Keratinocyte (primary cell): ENCODE results near the gene ARID1B. TPM values are rescaled to one million over a fixed set of nuclear protein-coding genes. Genes with fewer than 3 reads are reported as not detected.
"Not testable (repeated sequence)": the region's sequence is repeated elsewhere in the genome, so short reads cannot be mapped to it uniquely, and the experiment has no call there.

Experiments
- DNase-seq: peaks from one replicate; pipeline ENCODE4 v3.0.0-alpha.2; 2011; ENCODE audit warnings: low read depth, missing footprints, low spot score
- FAIRE-seq: peaks from 2 replicates; lab custom pipeline; 2011; peaks lifted over from hg19 to GRCh38; lab: Jason Lieb, UNC
- H2AFZ ChIP-seq: 2 replicates; pipeline ENCODE4 v1.6.0; 2012; ENCODE audit warnings: low read length, control low read depth, inconsistent platforms; ENCODE audit not compliant: control insufficient read depth
- H3K27ac ChIP-seq: 2 replicates; pipeline ENCODE4 v1.5.1; 2011; ENCODE audit warnings: low read length; ENCODE audit not compliant: control insufficient read depth, insufficient read depth
- H3K27me3 ChIP-seq: 3 replicates; pipeline ENCODE4 v1.6.0; 2011; ENCODE audit warnings: low read length; ENCODE audit not compliant: control insufficient read depth, insufficient read depth; ENCODE audit errors: extremely low read depth
- H3K36me3 ChIP-seq, 2 experiments: 2 replicates in 1 of 2; 3 replicates in 1 of 2; pipeline ENCODE4 v1.5.1; 2011; ENCODE audit warnings: low read length in 2 of 2, mild to moderate bottlenecking in 1 of 2; ENCODE audit not compliant: control insufficient read depth in 2 of 2, insufficient read depth in 2 of 2; ENCODE audit errors: extremely low read depth in 1 of 2
- H3K4me1 ChIP-seq: 3 replicates; pipeline ENCODE4 v1.5.1; 2011; ENCODE audit warnings: low read length; ENCODE audit not compliant: control insufficient read depth, insufficient read depth; ENCODE audit errors: extremely low read depth
- H3K4me2 ChIP-seq: 3 replicates; pipeline ENCODE4 v1.6.0; 2011; ENCODE audit warnings: low read depth, low read length; ENCODE audit not compliant: control insufficient read depth, insufficient read depth; ENCODE audit errors: extremely low read depth
- H3K4me3 ChIP-seq, 3 experiments: fragments of 200-600 bp in 1 of 3; sonication (generic) in 1 of 3; 2 replicates in 2 of 3; 3 replicates in 1 of 3; pipeline ENCODE4 v1.5.1; 2011 to 2016; ENCODE audit warnings: low read length in 3 of 3, mild to moderate bottlenecking in 3 of 3, control low read depth in 2 of 3, inconsistent platforms in 1 of 3, low read depth in 1 of 3, mixed read lengths in 1 of 3, mixed run types in 1 of 3, moderate library complexity in 1 of 3; ENCODE audit not compliant: control insufficient read depth in 2 of 3, insufficient read depth in 2 of 3; ENCODE audit errors: extremely low read depth in 1 of 3
- H3K79me2 ChIP-seq: 2 replicates; pipeline ENCODE4 v1.6.0; 2012; ENCODE audit warnings: low read length; ENCODE audit not compliant: control insufficient read depth, insufficient read depth
- H3K9ac ChIP-seq: 3 replicates; pipeline ENCODE4 v1.6.0; 2011; ENCODE audit warnings: low read length; ENCODE audit not compliant: control insufficient read depth, insufficient read depth; ENCODE audit errors: extremely low read depth
- H3K9me1 ChIP-seq: 3 replicates; pipeline ENCODE4 v1.6.0; 2011; ENCODE audit warnings: low read length; ENCODE audit not compliant: control insufficient read depth, insufficient read depth; ENCODE audit errors: extremely low read depth
- H3K9me3 ChIP-seq: 2 replicates; pipeline ENCODE4 v1.5.1; 2012; ENCODE audit warnings: low read depth, low read length; ENCODE audit not compliant: control insufficient read depth
- H4K20me1 ChIP-seq: 3 replicates; pipeline ENCODE4 v1.6.0; 2011; ENCODE audit warnings: low read length; ENCODE audit not compliant: control insufficient read depth, insufficient read depth; ENCODE audit errors: extremely low read depth
- CTCF ChIP-seq, 3 experiments: IDR thresholded peaks in 1 of 3; conservative IDR thresholded peaks in 1 of 3; optimal IDR thresholded peaks in 1 of 3; 2 replicates in 2 of 3; 3 replicates in 1 of 3; pipeline versions ENCODE3 to v1.5.1; 2011; ENCODE audit warnings: low read length in 3 of 3, mild to moderate bottlenecking in 3 of 3, moderate library complexity in 2 of 3, control low read depth in 1 of 3, inconsistent platforms in 1 of 3; ENCODE audit not compliant: insufficient read depth in 2 of 3; ENCODE audit errors: extremely low read depth in 1 of 3
- EZH2 ChIP-seq: IDR thresholded peaks from one replicate; pipeline ENCODE4 v1.6.1; 2012; ENCODE audit warnings: inconsistent platforms, mild to moderate bottlenecking, low read length, moderate library complexity
- dilution Hi-C: fragments of 300-500 bp; cut with MboI; formaldehyde crosslinking; loops from one replicate; pipeline ENCODE4 v1.7.0; 2020; ENCODE audit warnings: low sequenced_read_pairs; ENCODE audit not compliant: extremely low pct_ligation_motif_present
- polyA plus RNA-seq, 5 experiments: library from polyadenylated mRNA; depleted of rRNA in 3 of 5; stranded (reverse) in 3 of 5; stranded (forward) in 1 of 5; unstranded in 1 of 5; fragments of >200 nt; gene quantifications; 1 replicate in 1 of 5; 2 replicates in 3 of 5; 3 replicates in 1 of 5; pipeline versions ENCODE4 v1.2.1 to v1.2.3, GENCODE V29; 2011 to 2012; ENCODE audit warnings: missing spikeins in 2 of 5, low read depth in 1 of 5, low replicate concordance in 1 of 5

ARID1B gene
- polyA plus RNA-seq, 1 donor (not counting 4 experiments of a cell fraction or from before 2014, with no cell fraction given): 14.9 TPM

GRCh38 chr6:156943816-156944215 is 166.6 kb downstream of the ARID1B start:
- dilution Hi-C loops: no loop called here
- Histone ChIP-seq H3K36me3 (no peaks in the 10 kb centered on the region), H3K9me3 (no peaks in the 10 kb centered on the region), H3K4me3 (no peak overlapping the region), H3K27me3 (no peaks in the 10 kb centered on the region), H2AFZ (no peak overlapping the region), H3K9me1 (no peaks in the 10 kb centered on the region), H3K4me1 (peaks cover 34% of the 10 kb centered on the region), H3K27ac (no peak overlapping the region), H3K79me2 (peaks cover 46% of the 10 kb centered on the region), H4K20me1 (no peaks in the 10 kb centered on the region), H3K9ac (no peak overlapping the region), H3K4me2 (no peak overlapping the region)
- TF ChIP-seq EZH2: no peak
- TF ChIP-seq CTCF (optimal IDR thresholded peaks at IDR 0.05 in 1 of 3, IDR thresholded peaks at IDR 0.05 in 1 of 3, conservative IDR thresholded peaks at IDR 0.05 in 1 of 3; ENCODE audit: extremely low read depth in 1 of 3, insufficient read depth in 2 of 3, low read length in 3 of 3): no peak
- FAIRE-seq (no peak), DNase-seq (no peak)

- no peak for TF ChIP-seq EZH2
- no peak for TF ChIP-seq CTCF (optimal IDR thresholded peaks at IDR 0.05 in 1 of 3, IDR thresholded peaks at IDR 0.05 in 1 of 3, conservative IDR thresholded peaks at IDR 0.05 in 1 of 3; ENCODE audit: extremely low read depth in 1 of 3, insufficient read depth in 2 of 3, low read length in 3 of 3)
- no peak overlapping the region for H3K4me3 ChIP-seq
- H3K36me3 ChIP-seq: no peaks in the 10 kb centered on the region
- H3K9ac ChIP-seq: no peak overlapping the region
- no peak overlapping the region for H2AFZ ChIP-seq
- H3K4me2 ChIP-seq: no peak overlapping the region
- dilution Hi-C loops: no loop called here
- DNase-seq (no peak), FAIRE-seq (no peak)
- H4K20me1 ChIP-seq: no peaks in the 10 kb centered on the region
- H3K79me2 ChIP-seq: peaks cover 43% of the 10 kb centered on the region
- H3K9me3 ChIP-seq: no peaks in the 10 kb centered on the region
- no peaks in the 10 kb centered on the region for H3K9me1 ChIP-seq
- peak overlapping the region; percentile 30 for H3K27ac ChIP-seq
- H3K4me1 ChIP-seq: peaks cover 40% of the 10 kb centered on the region
- H3K27me3 ChIP-seq: no peaks in the 10 kb centered on the region
Observed at GRCh38 chr6:156944412-156944811, 167.2 kb downstream of the ARID1B start.

- H3K4me2 ChIP-seq, H3K4me3 ChIP-seq, H4K20me1 ChIP-seq, H3K9ac ChIP-seq, H3K27me3 ChIP-seq, H3K36me3 ChIP-seq, dilution Hi-C loops, DNase-seq, FAIRE-seq, H3K9me3 ChIP-seq, H2AFZ ChIP-seq, H3K9me1 ChIP-seq: not testable (repeated sequence)
- H3K27ac ChIP-seq: peak overlapping the region; percentile 64
- H3K4me1 ChIP-seq: peaks cover 53% of the 10 kb centered on the region
- H3K79me2 ChIP-seq: peaks cover 42% of the 10 kb centered on the region
Observed at GRCh38 chr6:156945789-156946172, 168.6 kb downstream of the ARID1B start.
